Prostate gland (tissue), 2 donors: ENCODE data around the gene C1QTNF12.

Experiments used
- CTCF ChIP-seq, 4 experiments: fragments of 200-600 bp in 2 of 4; fragments of 450-650 bp in 2 of 4; sonication (generic) in 2 of 4; IDR thresholded peaks; 1 replicate in 3 of 4; 2 replicates in 1 of 4; pipeline ENCODE4 v1.5.1; 2016 to 2019; ENCODE audit warnings: antibody characterized with exemption in 4 of 4, mild to moderate bottlenecking in 2 of 4, moderate library complexity in 2 of 4
- POLR2A ChIP-seq: fragments of 450-650 bp; IDR thresholded peaks from one replicate; pipeline ENCODE4 v1.6.1; 2016; ENCODE audit warnings: antibody characterized with exemption, mild to moderate bottlenecking
- POLR2AphosphoS5 ChIP-seq: sonication (generic); formaldehyde crosslinking; IDR thresholded peaks from one replicate; pipeline ENCODE4 v1.6.1; 2017; ENCODE audit warnings: antibody characterized with exemption

- no peak for TF ChIP-seq CTCF (IDR thresholded peaks at IDR 0.05)
- no peak for TF ChIP-seq POLR2A
- TF ChIP-seq POLR2AphosphoS5, result no peak
Observed at GRCh38 chr1:1216770-1217620, 29.5 kb downstream of the C1QTNF12 start.
